Raji (cell line): ENCODE results near the gene LPIN1.

Source experiments
- POLR2A ChIP-seq: IDR thresholded peaks from 2 replicates; pipeline ENCODE4 v1.6.1; 2011; ENCODE audit warnings: low read depth, low read length, control low read depth; ENCODE audit not compliant: insufficient read depth

The LPIN1 gene

GRCh38 chr2:11729362-11730212 lies 16.8 kb upstream of the LPIN1 start:
- no peak for TF ChIP-seq POLR2A

- no peak for TF ChIP-seq POLR2A
Observed at GRCh38 chr2:11732587-11732986, 13.8 kb upstream of the LPIN1 start.

- no peak for TF ChIP-seq POLR2A
Observed at GRCh38 chr2:11738589-11739436, 7.6 kb upstream of the LPIN1 start.

GRCh38 chr2:11740723-11741122 lies 5.7 kb upstream of the LPIN1 start:
- no peak for TF ChIP-seq POLR2A

- no peak for TF ChIP-seq POLR2A
Observed at GRCh38 chr2:11742317-11742701, 4.1 kb upstream of the LPIN1 start.

- no peak for TF ChIP-seq POLR2A
Observed at GRCh38 chr2:11742702-11743357, 3.6 kb upstream of the LPIN1 start.

GRCh38 chr2:11743366-11743765 lies 3.1 kb upstream of the LPIN1 start:
- no peak for TF ChIP-seq POLR2A

- peak; percentile 51; the same call in 1 of the 2 replicates for TF ChIP-seq POLR2A
Observed at GRCh38 chr2:11743846-11744553, 2.4 kb upstream of the LPIN1 start.

- TF ChIP-seq POLR2A, result no peak
Observed at GRCh38 chr2:11744631-11745394, 1.6 kb upstream of the LPIN1 start.

GRCh38 chr2:11745613-11746375 lies 638 bp upstream of the LPIN1 start:
- TF ChIP-seq POLR2A, result no peak

- no peak for TF ChIP-seq POLR2A
Observed at GRCh38 chr2:11746807-11747459, 501 bp downstream of the LPIN1 start.

GRCh38 chr2:11748018-11748860 lies 1.8 kb downstream of the LPIN1 start:
- TF ChIP-seq POLR2A, result no peak

GRCh38 chr2:11748861-11749645 lies 2.6 kb downstream of the LPIN1 start:
- TF ChIP-seq POLR2A, result no peak
